GM18867 (cell line): Measurements from ENCODE around the gene RAB12.
"Not testable (repeated sequence)": the region's sequence is repeated elsewhere in the genome, so short reads cannot be mapped to it uniquely, and the experiment has no call there.

ENCODE experiments used
- ATAC-seq: cut with Tn5 transposase; IDR thresholded peaks from one replicate; pipeline ENCODE4 v1.9.1; 2021; ENCODE audit warnings: mild to moderate bottlenecking, moderate library complexity; ENCODE audit not compliant: unreplicated experiment

Gene RAB12, protein sequence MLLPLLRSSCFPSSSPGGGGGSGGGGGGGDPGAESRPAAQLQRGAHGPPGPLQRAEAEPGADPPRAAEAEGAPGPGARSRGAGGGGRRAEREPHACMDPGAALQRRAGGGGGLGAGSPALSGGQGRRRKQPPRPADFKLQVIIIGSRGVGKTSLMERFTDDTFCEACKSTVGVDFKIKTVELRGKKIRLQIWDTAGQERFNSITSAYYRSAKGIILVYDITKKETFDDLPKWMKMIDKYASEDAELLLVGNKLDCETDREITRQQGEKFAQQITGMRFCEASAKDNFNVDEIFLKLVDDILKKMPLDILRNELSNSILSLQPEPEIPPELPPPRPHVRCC

DNA sequence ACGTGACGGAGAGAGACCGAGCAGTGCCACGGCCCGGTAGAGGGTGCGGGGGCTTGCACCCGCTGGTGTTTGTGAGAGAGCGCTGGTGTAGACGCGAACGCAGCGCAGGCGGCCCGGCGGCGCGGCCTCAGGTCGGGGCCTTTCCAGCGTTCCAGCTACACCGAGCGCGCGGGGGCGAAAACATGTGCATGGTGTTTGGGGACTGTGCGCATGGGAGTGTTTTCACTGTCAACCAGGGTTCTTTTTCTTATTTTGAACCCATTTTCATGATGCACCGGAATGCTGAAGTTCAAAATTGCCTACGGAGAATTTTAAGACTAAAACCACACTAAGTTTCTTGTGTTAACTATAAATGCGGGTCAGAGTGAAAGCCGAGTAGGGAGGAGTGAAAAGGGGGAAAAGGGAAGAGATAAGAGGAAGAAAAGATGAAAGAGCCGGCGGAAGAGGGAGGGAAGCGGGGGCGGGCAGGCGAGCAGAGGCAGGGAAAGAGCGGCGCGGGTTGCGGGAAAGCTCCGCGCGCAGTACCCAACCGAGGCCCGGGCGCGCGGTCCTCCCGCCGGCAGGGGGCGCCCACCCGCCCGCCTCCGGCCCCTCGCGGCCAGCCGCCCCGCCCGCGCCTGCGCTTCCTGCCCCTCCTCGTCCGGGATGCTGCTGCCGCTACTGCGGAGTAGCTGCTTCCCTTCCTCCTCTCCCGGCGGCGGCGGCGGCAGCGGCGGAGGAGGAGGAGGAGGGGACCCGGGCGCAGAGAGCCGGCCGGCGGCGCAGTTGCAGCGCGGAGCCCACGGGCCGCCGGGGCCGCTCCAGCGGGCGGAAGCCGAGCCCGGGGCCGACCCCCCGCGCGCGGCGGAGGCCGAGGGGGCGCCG lies at the start of gene RAB12:
Gene RAB12, plus strand, starts transcription at position 643 of the 864 bp plus-strand sequence. Its CDS starts 3 bp downstream, at position 646.
- ATAC-seq, result peak; percentile 84

DNA sequence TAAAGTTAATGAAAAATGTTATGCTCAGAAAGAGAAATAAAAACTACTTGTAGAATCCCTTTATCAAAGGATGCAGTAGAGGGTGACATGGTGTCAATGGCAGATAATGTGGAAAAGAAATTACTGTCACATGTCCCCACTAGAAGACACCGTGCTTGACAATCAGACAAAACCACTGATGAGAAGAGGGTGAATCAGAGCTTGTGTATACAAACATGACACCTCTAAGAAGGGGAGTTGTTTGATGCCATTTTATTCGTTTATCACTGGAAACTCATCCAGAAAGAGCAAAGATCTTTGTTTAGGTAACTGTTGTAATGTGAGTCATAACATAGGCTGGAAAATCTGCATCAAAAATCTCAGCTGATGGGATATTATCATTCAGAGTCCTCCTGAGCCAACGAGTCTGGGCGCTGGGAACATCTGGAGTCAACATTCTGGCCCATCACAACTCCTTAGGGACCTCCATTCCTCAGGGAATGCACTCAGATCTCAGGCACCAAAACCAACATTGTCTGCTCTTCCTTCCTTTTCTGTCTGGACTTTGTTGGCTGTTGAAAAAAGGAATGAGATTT lies 49.5 kb upstream of the RAB12 start:
- ATAC-seq, result no peak

DNA sequence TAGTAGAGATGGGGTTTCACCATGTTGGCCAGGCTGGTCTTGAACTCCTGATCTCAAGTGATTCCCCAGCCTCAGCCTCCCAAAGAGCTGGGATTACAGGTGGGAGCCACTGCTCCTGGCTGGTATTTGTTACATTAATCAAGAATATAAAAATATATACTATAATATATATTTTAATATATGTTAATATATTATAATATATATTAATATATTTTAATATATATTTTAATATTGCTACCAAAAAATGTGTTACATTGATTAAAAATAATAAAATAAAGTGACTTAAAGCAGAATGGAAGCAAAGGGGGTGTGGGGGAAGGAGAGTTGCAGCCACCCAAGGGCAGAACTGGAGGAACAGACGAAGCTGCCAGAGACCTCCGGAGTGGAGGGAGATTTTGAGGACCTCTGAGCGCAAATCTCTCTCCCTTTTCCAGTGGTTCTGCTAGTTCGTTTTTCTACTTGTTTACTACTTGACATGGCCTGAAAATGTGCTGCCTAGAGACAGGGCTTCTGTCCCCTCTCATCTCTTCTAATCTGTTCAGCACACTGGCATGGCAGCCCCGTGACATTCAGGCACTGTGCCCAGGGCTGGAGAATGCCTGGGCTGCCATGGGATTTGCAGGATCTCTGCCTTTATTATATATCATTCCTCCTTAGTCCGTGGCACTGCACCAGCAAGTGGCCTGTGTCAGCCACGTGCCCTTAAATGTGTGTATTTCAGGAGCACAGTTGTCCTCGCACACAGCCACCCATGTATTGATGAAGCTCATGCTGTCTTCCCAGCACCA lies 47.9 kb upstream of the RAB12 start:
- ATAC-seq, result no peak

DNA sequence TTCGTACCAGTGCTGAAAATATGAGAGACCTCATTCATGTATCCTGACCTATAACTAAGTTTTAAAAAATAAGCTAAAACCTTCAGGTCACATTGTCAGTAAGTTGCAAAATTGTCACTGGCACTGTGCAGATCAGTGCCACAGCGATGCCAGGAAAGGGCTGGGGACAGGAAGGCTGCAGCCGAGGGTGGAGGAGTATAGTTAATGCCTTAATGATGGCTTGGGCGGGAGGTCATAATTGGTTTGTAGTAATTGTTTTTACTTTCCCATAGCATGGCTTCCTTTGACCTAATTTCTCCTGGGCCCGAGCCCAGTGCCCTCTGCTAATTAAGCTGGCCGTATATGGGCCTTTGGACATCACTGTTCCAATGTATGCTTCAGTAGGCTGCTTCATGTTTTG lies 47.2 kb upstream of the RAB12 start:
- no peak for ATAC-seq

DNA sequence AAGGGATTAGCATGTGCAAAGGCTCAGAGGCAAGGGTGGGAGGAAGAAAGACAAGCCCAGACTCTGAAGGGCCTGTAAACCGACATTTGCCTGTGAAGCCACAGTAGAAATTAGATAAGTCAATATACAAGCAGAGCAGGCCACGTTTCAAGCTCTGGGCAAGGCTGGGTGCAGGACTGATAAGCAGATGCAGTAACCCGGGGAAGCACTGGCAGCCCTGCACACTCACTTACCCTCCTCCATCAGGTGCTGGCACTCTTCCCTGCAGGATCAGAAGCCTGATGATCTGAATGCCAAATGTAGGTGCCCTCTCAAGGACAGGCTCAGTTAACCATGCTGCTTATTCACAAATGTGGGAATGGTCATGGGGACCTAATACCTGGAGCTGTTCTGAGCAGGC lies 46.3 kb upstream of the RAB12 start:
- no peak for ATAC-seq

DNA sequence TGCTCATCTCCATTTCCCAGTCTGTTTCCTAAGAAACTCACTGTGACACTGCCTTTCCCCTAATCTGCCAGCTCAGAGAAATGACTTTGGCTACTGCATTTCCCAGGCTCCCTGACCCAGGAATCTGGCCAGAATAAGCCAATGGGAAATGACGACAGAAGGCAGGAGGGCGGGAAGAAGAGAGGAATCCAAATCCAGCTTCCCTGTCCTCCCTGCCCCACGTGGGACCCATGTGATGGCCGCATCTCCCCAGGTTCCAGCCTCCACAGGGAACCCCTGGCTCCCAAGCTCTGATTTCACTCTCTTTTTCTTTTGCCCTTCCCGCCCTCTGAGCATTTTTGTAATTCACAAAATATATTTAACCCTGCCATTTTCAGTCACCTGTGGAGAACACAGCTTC lies 37.8 kb upstream of the RAB12 start:
- ATAC-seq, result no peak

DNA sequence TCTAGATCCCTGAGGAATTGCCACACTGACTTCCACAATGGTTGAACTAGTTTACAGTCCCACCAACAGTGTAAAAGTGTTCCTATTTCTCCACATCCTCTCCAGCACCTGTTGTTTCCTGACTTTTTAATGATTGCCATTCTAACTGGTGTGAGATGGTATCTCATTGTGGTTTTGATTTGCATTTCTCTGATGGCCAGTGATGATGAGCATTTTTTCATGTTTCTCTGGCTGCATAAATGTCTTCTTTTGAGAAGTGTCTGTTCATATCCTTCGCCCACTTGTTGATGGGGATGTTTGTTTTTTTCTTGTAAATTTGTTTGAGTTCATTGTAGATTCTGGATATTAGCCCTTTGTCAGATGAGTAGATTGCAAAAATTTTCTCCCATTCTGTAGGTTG lies 35.5 kb upstream of the RAB12 start:
- ATAC-seq, result not testable (repeated sequence)

DNA sequence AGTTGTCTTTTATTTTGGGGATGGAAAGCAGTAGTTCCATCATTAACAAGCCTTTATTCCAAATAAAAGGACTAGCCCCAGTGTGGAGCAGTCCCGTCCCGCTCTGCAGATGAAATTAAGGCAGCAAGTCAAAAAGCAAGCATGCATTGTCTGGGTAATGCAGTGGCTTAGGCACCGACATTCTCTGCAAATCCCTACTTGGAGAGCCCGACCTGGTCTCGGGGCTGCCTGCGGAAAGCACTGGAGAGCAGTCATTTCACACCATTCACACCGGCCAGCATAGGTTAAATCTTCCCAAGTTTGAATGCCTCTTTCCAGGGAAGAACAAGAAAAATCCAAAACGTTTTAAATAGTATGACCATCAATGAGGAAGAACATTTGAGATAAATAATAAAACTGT lies 24.4 kb upstream of the RAB12 start:
- ATAC-seq, result no peak

DNA sequence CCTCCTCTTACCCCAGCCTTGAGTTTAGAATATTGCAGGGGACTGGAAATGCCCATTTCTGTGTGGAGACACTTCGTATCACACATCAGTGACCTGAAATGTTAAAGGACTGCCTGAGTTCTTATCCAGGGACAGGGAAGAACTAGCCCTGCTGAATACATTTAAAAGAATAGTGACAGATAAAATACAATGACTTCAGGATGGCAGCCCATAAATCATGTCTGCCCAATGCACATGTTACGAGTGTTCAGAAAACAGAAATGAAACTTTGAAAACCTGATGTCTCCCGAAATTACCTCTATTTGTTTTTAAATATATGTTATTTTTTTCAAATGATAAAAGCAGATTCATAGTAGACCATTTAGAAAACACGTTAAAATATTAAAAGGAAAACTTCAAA lies 22.3 kb upstream of the RAB12 start:
- no peak for ATAC-seq

DNA sequence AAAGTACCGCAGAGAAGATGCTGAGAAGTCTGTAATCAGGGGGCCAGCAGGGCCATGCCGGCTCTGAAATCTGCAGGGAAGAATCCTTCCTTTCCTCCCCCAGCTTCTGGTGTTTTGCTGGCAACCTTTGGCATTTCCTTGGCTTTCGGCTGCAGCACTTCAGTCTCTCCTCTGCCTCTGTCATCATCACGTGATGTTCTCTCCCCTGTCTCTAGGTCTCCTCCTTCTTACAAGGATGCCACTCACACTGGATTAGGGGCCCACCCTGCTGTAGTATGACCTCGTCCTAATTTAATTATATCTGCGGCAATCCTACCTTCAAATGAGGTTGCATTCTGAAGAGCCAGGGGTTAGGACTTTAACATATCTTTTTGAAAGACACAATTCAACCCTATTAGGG lies 13.8 kb upstream of the RAB12 start:
- no peak for ATAC-seq

DNA sequence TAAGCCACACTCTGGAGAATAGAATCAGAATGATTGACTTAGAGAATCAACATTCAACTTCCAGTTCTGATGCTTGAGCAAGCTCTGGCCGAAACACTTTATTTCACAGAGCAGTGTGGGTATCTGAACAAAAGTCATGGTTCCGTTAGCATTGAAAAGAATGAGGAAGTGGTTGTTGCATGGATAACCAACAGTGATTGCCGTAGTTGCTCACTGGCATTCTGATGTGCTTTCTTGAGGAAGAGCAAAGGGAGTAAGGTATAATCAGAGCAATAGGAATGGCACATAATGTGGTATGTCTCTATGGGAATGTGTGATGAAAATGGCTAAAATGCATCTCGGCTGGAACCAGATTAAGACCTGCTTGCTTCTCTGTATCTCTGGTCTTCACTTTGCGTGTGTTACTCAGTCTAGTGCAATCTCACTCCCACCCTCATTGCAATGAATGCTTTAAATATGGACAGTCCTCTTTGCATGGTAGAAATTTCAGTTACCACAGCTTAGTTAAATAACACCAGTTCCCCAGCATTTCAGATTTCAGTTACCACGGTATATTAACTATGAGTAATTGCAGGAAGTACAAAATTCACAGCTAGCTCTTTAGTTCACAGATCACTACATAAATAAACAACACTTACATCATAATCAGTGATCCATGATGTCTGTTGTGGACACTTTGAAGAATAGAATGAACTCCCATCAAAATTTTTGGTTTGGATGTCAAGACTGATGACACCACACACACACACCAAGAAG lies 7.8 kb upstream of the RAB12 start:
- peak; percentile 69 for ATAC-seq

DNA sequence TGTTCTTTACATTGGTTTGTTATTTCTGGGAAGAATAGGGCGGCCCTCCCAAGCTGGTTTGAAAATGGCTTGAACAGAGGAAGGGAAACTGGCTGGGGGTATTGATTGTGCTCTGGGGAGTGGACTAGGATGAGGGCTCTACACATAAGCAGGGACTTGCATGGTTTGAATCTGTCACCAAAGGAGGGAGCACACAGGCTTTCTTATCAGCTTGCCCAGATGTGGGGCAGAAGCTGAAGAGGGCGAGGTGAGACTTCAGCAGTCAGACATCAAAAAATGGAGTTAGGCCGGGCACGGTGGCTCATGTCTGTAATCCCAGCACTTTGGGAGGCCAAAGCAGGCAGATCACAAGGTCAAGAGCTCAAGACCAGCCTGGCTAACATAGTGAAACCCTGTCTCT lies 7.2 kb upstream of the RAB12 start:
- peak; percentile 23 for ATAC-seq

DNA sequence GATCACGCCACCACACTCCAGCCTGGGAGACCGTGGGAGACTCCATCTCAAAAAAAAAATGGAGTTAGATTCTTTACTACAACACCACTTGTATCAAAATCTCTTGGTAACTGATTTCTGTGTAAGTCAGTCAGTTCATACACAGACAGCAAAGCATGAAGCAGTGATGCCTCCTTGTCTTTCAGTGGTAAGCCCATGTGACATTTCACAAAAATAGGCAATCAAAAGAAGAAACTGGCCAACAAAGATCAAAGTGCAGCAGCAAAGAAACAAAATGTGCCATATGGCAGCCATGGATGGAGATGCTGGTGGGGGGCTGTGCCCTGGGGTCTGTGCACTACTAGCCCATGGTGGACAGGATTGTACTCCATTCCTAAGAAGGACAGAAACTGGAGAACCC lies 6.7 kb upstream of the RAB12 start:
- no peak for ATAC-seq

DNA sequence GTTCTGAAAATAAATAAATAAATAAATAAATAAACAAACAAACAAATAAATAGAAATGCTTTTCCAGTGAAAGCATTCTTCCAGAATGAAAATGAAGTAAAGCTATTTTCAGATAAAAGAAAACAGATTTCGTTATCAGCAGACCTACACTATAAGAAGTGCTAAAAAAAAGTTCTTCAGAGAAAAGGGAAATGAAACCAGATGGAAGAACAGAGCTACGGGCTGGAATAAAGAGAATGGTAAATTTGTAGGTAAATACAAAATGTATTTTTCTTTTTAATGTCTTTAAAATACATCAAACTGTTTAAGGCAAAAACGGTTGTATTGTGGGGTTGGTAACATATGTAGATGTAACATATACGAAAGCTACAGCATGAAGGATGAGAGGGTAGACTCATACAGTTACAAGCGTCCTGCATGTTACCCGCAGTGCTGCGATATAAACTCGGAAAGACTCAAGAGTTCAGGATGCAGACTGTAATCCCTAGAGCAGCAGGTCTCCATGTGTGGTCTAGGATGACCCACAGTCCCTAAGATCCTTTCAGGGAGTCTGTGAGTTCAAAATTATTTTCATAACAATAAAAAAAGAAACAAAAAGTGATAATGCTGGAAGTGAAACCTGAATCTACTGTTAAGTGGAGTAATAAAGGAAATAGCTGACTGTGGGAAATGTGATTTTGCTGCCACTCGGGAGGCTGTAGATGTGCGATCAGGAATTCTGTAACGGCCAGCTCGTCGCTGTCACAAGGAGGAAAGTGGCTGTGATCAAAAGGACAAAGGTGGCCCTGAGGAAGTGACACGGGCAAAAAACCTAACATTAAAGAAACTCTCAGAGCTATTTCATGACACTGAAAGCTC lies 5.3 kb upstream of the RAB12 start:
- ATAC-seq, result peak; percentile 25

DNA sequence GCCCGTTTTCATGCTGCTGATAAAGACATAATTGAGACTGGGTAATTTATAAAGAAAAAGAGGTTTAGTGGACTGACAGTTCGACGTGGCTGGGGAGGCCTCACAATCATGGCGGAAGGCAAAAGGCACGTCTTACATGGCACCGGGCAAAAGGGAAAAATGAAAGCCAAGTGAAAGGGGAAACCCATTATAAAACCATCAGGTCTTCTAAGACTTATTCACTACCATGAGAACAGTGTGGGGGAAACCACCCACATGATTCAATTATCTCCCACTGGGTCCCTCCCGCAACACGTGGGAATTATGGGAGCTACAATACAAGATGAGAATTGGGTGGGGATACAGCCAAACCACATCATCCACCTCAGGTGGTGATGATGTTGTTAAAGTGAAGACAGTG lies 3.3 kb upstream of the RAB12 start:
- no peak for ATAC-seq

DNA sequence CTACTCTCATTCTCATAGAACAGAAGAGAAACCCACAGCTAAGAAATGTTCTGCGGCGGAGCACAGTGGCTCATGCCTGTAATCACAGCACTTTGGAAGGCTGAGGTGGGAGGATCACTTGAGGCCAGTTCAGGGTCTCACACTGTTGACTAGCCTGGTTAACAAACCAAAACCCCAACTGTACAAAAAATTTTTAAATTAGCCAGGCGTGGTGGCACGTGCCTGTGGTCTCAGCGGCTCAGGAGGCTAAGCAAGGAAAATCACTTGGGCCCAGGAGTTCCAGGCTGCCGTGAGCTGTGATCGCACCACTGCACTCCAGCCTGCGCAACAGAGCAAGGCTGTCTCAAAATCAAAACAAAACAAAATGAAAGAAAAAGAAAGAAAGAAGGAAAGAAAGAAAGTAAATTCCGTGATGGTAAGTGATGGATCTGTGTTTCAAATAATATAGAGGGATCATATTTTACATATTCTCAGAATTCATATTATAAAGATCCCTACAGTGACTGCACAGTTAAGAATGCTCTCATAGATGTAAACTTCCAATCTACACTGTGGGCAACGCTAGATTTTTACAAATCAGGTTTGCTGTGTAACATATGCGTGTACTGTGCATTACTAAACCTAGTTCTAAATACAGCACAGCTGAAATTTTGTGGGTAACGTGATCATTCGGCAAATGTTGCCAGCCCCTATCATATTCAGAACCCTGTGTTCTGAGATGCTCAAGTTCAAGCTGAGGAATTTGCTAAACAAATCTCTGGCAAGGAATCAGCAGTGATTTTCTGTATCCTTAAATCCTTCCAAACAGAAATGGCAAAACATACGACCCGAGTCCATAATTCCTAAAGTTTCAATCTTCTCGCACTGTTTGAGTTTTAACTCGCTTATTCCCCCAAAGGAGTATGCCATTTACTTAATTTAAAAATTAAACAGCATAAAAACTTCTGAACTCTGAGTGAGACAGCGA lies 1.2 kb upstream of the RAB12 start:
- ATAC-seq, result no peak

DNA sequence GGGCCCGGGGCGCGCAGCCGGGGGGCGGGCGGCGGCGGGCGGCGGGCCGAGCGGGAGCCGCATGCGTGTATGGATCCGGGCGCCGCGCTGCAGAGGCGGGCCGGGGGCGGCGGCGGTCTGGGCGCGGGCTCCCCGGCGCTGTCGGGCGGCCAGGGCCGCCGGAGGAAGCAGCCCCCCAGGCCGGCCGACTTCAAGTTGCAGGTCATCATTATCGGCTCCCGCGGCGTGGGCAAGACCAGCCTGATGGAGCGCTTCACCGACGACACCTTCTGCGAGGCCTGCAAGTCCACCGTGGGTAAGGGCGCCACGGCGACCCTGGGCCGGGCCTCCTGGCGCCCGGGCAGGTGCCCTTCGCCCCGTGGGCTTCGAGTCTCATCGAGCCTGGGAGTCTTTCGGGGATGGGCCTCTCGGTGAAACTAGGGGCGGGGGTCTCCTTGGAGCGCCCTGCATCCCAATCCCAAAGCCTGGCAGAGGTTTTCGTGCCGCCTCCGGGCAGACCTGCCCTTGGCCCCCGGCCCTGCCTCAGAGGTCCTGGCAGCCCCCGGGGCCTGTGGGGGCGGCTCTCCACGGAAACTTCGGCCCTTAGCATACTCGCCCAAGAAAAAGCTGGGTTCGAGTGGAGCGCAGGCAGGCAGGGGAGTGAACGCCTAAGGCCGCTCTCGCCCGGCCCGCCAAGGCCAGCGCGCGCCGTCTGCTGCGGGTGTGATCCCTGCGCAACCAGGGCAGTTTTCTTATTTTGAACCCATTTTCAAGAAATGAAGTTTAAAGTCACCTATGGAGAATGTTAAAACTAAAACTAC lies 622 bp downstream of the RAB12 start:
- ATAC-seq, result peak; percentile 25
